Measurements from ENCODE around the gene DIPK1C. TPM values are rescaled to one million over a fixed set of nuclear protein-coding genes. Genes with fewer than 3 reads are reported as not detected.

DIPK1C gene
- total and polyA plus RNA-seq, 8 donors = 0.12 to 0.25 (median 0.16) TPM; not detected in 5

DNA sequence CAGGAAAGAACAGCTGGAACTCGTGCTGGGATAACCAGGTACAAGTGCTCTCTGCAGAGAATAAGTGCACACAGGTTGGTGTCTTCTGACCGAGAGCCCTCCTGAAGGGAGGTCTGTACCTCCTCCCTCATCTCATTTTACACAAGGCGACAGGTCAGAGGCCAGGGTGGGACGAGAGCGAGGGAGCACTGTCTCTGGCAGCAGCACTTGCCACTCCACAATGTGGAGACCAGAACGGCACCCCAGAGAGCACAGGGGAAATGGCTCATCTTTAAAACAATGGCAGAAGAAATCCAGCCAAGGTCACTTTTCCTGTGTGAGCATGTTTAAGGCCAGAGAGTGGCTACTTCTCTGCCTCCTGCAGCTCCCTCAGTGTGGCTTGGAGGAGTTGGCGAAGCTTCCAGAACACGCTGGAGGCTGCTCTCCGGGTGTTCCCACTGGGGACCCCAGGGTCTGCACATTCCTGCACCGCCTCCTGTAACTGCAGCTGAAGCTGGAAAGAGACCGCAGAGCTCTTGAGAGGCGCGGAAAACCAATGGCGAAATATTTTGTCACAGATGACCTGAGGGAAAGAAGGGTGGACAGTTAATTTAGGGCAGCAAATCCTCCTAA, 20.8 kb downstream of the DIPK1C start:
- no peak overlapping the region for H3K4me3 ChIP-seq
- TF ChIP-seq CTCF (IDR thresholded peaks at IDR 0.05) = no peak
- H3K27ac ChIP-seq = no peak overlapping the region
- intact Hi-C loops (cut with DNase I) = no loop called here
- ATAC-seq (no peak), FAIRE-seq (no peak), DNase-seq (no peak)
- no peaks in the 10 kb centered on the region for H3K27me3 ChIP-seq
- no peaks in the 10 kb centered on the region for H3K36me3 ChIP-seq
- no peaks in the 10 kb centered on the region for H3K9me3 ChIP-seq
- H3K4me1 ChIP-seq = no peaks in the 10 kb centered on the region
- 70 to 83% methylated on average over 14 of the region's 14 CpGs for WGBS, 2 donors

DNA sequence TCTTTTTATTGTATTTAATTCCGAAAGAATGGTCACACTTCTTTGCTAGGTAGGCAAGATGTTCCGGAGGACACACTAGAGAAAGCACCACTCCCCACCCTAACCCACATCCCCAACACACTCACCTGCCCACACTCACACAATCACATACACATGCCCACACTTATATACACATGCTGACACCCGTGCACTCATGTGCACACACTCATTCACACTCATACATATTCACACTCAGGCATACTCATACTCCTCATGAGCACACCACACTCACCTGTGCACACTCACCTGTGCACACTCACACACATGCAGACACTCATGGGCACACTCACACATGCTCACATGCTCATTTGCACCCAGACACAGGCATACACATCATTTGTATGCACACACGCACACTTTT, 21.4 kb downstream of the DIPK1C start:
- Histone ChIP-seq H3K4me3 (no peak overlapping the region), H3K27ac (no peak overlapping the region), H3K27me3 (no peaks in the 10 kb centered on the region), H3K36me3 (no peaks in the 10 kb centered on the region), H3K9me3 (no peaks in the 10 kb centered on the region), H3K4me1 (no peaks in the 10 kb centered on the region)
- DNase-seq (no peak), ATAC-seq (no peak), FAIRE-seq (no peak)
- intact Hi-C loops (cut with DNase I) = no loop called here
- TF ChIP-seq CTCF (IDR thresholded peaks at IDR 0.05) = no peak
- 71 to 74% methylated on average over 4 of the region's 4 CpGs for WGBS, 2 donors

GRCh38 chr18:74434466-74434865, 22.6 kb downstream of the DIPK1C start:
- FAIRE-seq (no peak), ATAC-seq (no peak), DNase-seq (no peak)
- no peaks in the 10 kb centered on the region for H3K4me1 ChIP-seq
- no peaks in the 10 kb centered on the region for H3K27me3 ChIP-seq
- no peak overlapping the region for H3K4me3 ChIP-seq
- intact Hi-C loops (cut with DNase I) = no loop called here
- no peaks in the 10 kb centered on the region for H3K9me3 ChIP-seq
- WGBS, 2 donors = 81 to 83% methylated on average over 11 of the region's 11 CpGs
- H3K36me3 ChIP-seq = no peaks in the 10 kb centered on the region
- H3K27ac ChIP-seq = no peak overlapping the region
- TF ChIP-seq CTCF (IDR thresholded peaks at IDR 0.05) = no peak

- H3K4me1 ChIP-seq = no peaks in the 10 kb centered on the region
- intact Hi-C loops (cut with DNase I) = no loop called here
- H3K27ac ChIP-seq = no peak overlapping the region
- no peaks in the 10 kb centered on the region for H3K9me3 ChIP-seq
- TF ChIP-seq CTCF (IDR thresholded peaks at IDR 0.05) = no peak
- 63 to 71% methylated on average over 15 of the region's 15 CpGs for WGBS, 2 donors
- FAIRE-seq (no peak), ATAC-seq (no peak), DNase-seq (no peak)
- H3K36me3 ChIP-seq = no peaks in the 10 kb centered on the region
- H3K27me3 ChIP-seq = no peaks in the 10 kb centered on the region
- H3K4me3 ChIP-seq = no peak overlapping the region
Observed at GRCh38 chr18:74430806-74431571, 26.1 kb downstream of the DIPK1C start.

DNA sequence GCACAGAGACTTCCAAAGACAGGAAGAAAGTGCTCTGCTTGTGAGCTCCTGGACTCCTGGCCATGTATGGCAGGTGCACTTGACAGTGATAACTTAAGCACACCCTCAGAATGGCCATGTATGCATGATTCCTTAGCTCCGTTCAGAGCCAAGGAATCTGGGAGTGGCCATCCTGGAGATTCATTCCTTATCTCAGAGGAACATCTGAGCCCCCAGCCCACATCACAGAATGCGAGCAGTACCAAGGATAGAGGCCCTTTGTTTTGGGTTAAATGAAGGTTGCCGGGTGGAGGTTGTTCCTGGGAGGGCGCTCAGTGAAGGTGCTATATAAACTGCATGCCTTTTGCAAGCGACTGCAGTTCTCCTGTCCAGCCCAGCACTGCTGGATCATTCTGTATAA, 26.9 kb downstream of the DIPK1C start:
- FAIRE-seq = no peak
- H3K27me3 ChIP-seq = no peaks in the 10 kb centered on the region
- TF ChIP-seq CTCF (IDR thresholded peaks at IDR 0.05) = no peak
- intact Hi-C loops (cut with DNase I) = no loop called here
- 76 to 94% methylated on average over 5 of the region's 5 CpGs for WGBS, 2 donors
- H3K27ac ChIP-seq = no peak overlapping the region
- no peaks in the 10 kb centered on the region for H3K4me1 ChIP-seq
- H3K36me3 ChIP-seq = no peaks in the 10 kb centered on the region
- no peak for DNase-seq
- no peak overlapping the region for H3K4me3 ChIP-seq
- no peaks in the 10 kb centered on the region for H3K9me3 ChIP-seq
- no peak for ATAC-seq

Measured in pancreas (tissue), 10 donors.